IMR-90 (cell line): ENCODE results near the gene UBE2B. TPM values are rescaled to one million over a fixed set of nuclear protein-coding genes. Genes with fewer than 3 reads are reported as not detected.

Source experiments
- ATAC-seq: fragments of 200-7000 bp; cut with Tn5 transposase; 2 replicates; pipeline ENCODE4 v1.9.1; 2020; ENCODE audit warnings: low read depth, mild to moderate bottlenecking, moderate library complexity
- BruUV-seq: library from RNA; stranded (reverse); fragments of 400-500 nt; replicated peaks from 2 replicates; lab custom pipeline; 2021; lab: Mats Ljungman, UMichigan
- CTCF ChIA-PET: fragments of 300-600 bp; formaldehyde crosslinking; extraction: SDS; loops from one replicate; lab custom pipeline; 2021; ENCODE audit warnings: antibody characterized with exemption; lab: Yijun Ruan, JAX
- POLR2A ChIA-PET: fragments of 300-600 bp; sonication (Branson Sonifier 250); formaldehyde crosslinking; loops from one replicate; lab custom pipeline; 2022; ENCODE audit warnings: antibody characterized with exemption; ENCODE audit not compliant: unreplicated experiment; lab: Charles Lee
- DNase-seq: peaks from one replicate; pipeline ENCODE4 v3.0.0; 2013
- H2AFZ ChIP-seq: replicated peaks from 2 replicates; pipeline ENCODE3; 2013; ENCODE audit warnings: low read length, mild to moderate bottlenecking; ENCODE audit not compliant: poor library complexity
- H2AK5ac ChIP-seq: 2 replicates; pipeline ENCODE4 v1.6.1; 2013; ENCODE audit warnings: low read depth, low read length, inconsistent platforms
- H2AK9ac ChIP-seq: replicated peaks from 2 replicates; pipeline ENCODE3; 2013; ENCODE audit warnings: mild to moderate bottlenecking, low read depth, low read length, moderate library complexity; ENCODE audit not compliant: poor library complexity
- H2BK120ac ChIP-seq: 2 replicates; pipeline ENCODE4 v1.6.1; 2013; ENCODE audit warnings: low read depth, low read length, inconsistent platforms
- H2BK15ac ChIP-seq: 3 replicates; pipeline ENCODE4 v1.6.1; 2013; ENCODE audit warnings: low read depth, low read length, inconsistent platforms
- H2BK20ac ChIP-seq: 2 replicates; pipeline ENCODE4 v1.6.1; 2013; ENCODE audit warnings: low read depth, mild to moderate bottlenecking, inconsistent platforms, low read length, moderate library complexity
- H2BK5ac ChIP-seq: 2 replicates; pipeline ENCODE4 v1.6.1; 2013; ENCODE audit warnings: mild to moderate bottlenecking, low read depth, low read length, inconsistent platforms; ENCODE audit not compliant: poor library complexity, severe bottlenecking
- H3K14ac ChIP-seq: replicated peaks from 2 replicates; pipeline ENCODE4 v1.6.1; 2013; ENCODE audit warnings: low read depth, low read length, inconsistent platforms
- H3K18ac ChIP-seq: 2 replicates; pipeline ENCODE4 v1.6.1; 2013; ENCODE audit warnings: low read depth, low read length, control low read depth
- H3K23ac ChIP-seq: 2 replicates; pipeline ENCODE4 v1.6.1; 2013; ENCODE audit warnings: low read depth, low read length, inconsistent platforms
- H3K27ac ChIP-seq: 2 replicates; pipeline ENCODE4 v1.5.1; 2013; ENCODE audit warnings: mild to moderate bottlenecking, control low read depth, low read length; ENCODE audit not compliant: insufficient read depth
- H3K27me3 ChIP-seq: 2 replicates; pipeline ENCODE4 v1.6.1; 2013; ENCODE audit warnings: low read length; ENCODE audit not compliant: control insufficient read depth, insufficient read depth
- H3K36me3 ChIP-seq: 2 replicates; pipeline ENCODE4 v1.6.1; 2013; ENCODE audit warnings: low read length, mixed read lengths; ENCODE audit not compliant: control insufficient read depth, insufficient read depth
- H3K4ac ChIP-seq: 2 replicates; pipeline ENCODE4 v1.6.1; 2013; ENCODE audit warnings: low read depth, low read length, inconsistent platforms
- H3K4me1 ChIP-seq: 2 replicates; pipeline ENCODE4 v1.6.1; 2013; ENCODE audit warnings: low read length, mixed read lengths; ENCODE audit not compliant: control insufficient read depth, insufficient read depth
- H3K4me2 ChIP-seq: 2 replicates; pipeline ENCODE4 v1.6.1; 2013; ENCODE audit warnings: low read depth, mild to moderate bottlenecking, control low read depth, low read length, moderate library complexity
- H3K4me3 ChIP-seq: 2 replicates; pipeline ENCODE4 v1.5.1; 2013; ENCODE audit warnings: low read depth, mild to moderate bottlenecking, control low read depth, low read length, moderate library complexity; ENCODE audit not compliant: insufficient read depth
- H3K56ac ChIP-seq: 2 replicates; pipeline ENCODE4 v1.6.1; 2013; ENCODE audit warnings: low read length, inconsistent platforms; ENCODE audit not compliant: insufficient read depth; ENCODE audit errors: extremely low read depth
- H3K79me1 ChIP-seq, 2 experiments: 2 replicates each; pipeline ENCODE4 v1.6.1; 2013; ENCODE audit warnings: low read length in 2 of 2, inconsistent platforms in 1 of 2, low read depth in 1 of 2
- H3K9ac ChIP-seq: 2 replicates; pipeline ENCODE4 v1.6.1; 2013; ENCODE audit warnings: low read depth, low read length, control low read depth
- H3K9me1 ChIP-seq: 2 replicates; pipeline ENCODE4 v1.6.1; 2013; ENCODE audit warnings: low read length, inconsistent platforms; ENCODE audit not compliant: insufficient read depth
- H3K9me3 ChIP-seq: 2 replicates; pipeline ENCODE4 v1.6.1; 2013; ENCODE audit warnings: low read length; ENCODE audit not compliant: control insufficient read depth, insufficient read depth
- H4K20me1 ChIP-seq: 2 replicates; pipeline ENCODE4 v1.6.1; 2013; ENCODE audit warnings: low read length, inconsistent platforms; ENCODE audit not compliant: insufficient read depth
- H4K5ac ChIP-seq: 2 replicates; pipeline ENCODE4 v1.6.1; 2013; ENCODE audit warnings: mild to moderate bottlenecking, low read depth, low read length, control low read depth
- H4K8ac ChIP-seq, 2 experiments: 2 replicates each; pipeline ENCODE4 v1.6.1; 2013; ENCODE audit warnings: low read depth in 2 of 2, low read length in 2 of 2, control low read depth in 1 of 2, inconsistent platforms in 1 of 2
- H4K91ac ChIP-seq: 2 replicates; pipeline ENCODE4 v1.6.1; 2013; ENCODE audit warnings: low read depth, low read length, inconsistent platforms; ENCODE audit not compliant: insufficient read depth
- BHLHE40 ChIP-seq: fragments of 150-350 bp; IDR thresholded peaks from 2 replicates; pipeline ENCODE4 v1.6.1; 2016; ENCODE audit warnings: mild to moderate bottlenecking, low read depth, low read length
- CEBPB ChIP-seq: IDR thresholded peaks from 2 replicates; pipeline ENCODE4 v1.6.1; 2012; ENCODE audit warnings: low read depth, low read length, improper control_type of control experiment
- CHD1 ChIP-seq: IDR thresholded peaks from 2 replicates; pipeline ENCODE4 v1.6.1; 2012; ENCODE audit warnings: low read depth, low read length, improper control_type of control experiment
- FOS ChIP-seq: fragments of 150-350 bp; IDR thresholded peaks from 2 replicates; pipeline ENCODE4 v1.6.1; 2016; ENCODE audit warnings: low read depth, low read length
- MAFK ChIP-seq: IDR thresholded peaks from 2 replicates; pipeline ENCODE4 v1.6.1; 2012; ENCODE audit warnings: low read depth, low read length, improper control_type of control experiment
- MAZ ChIP-seq: IDR thresholded peaks from 2 replicates; pipeline ENCODE4 v1.6.1; 2012; ENCODE audit warnings: low read depth, mild to moderate bottlenecking, low read length, improper control_type of control experiment, moderate library complexity, borderline replicate concordance
- MXI1 ChIP-seq: IDR thresholded peaks from 2 replicates; pipeline ENCODE4 v1.6.1; 2012; ENCODE audit warnings: low read depth, mild to moderate bottlenecking, low read length, moderate library complexity, borderline replicate concordance
- NFE2L2 ChIP-seq: fragments of 150-350 bp; IDR thresholded peaks from 2 replicates; pipeline ENCODE4 v1.6.1; 2016; ENCODE audit warnings: low read depth, mild to moderate bottlenecking, low read length
- POLR2A ChIP-seq: IDR thresholded peaks from 2 replicates; pipeline ENCODE4 v1.6.1; 2012; ENCODE audit warnings: mild to moderate bottlenecking, low read depth, low read length
- RAD21 ChIP-seq: IDR thresholded peaks from 2 replicates; pipeline ENCODE4 v1.6.1; 2012; ENCODE audit warnings: low read length, improper control_type of control experiment
- RCOR1 ChIP-seq: IDR thresholded peaks from 2 replicates; pipeline ENCODE4 v1.6.1; 2012; ENCODE audit warnings: mild to moderate bottlenecking, low read length, improper control_type of control experiment; ENCODE audit not compliant: insufficient replicate concordance
- RFX5 ChIP-seq: IDR thresholded peaks from 2 replicates; pipeline ENCODE4 v1.8.0; 2012; ENCODE audit warnings: low read depth, mild to moderate bottlenecking, low read length, moderate library complexity
- SMC3 ChIP-seq: fragments of 150-350 bp; IDR thresholded peaks from 2 replicates; pipeline ENCODE4 v1.6.1; 2016; ENCODE audit warnings: low read depth, mild to moderate bottlenecking, antibody characterized with exemption, low read length, moderate library complexity
- dilution Hi-C: fragments of 300-500 bp; cut with HindIII; formaldehyde crosslinking; loops from one replicate; pipeline ENCODE4 v1.14.3; 2018; ENCODE audit warnings: low sequenced_read_pairs; ENCODE audit not compliant: unreplicated experiment
- in situ Hi-C: fragments of 300-500 bp; cut with MboI; formaldehyde crosslinking; loops from 3 replicates; pipeline ENCODE4 v1.14.3; 2019; ENCODE audit warnings: low sequenced_read_pairs, inconsistent platforms, mixed read lengths
- intact Hi-C: fragments of 100-400 bp; cut with micrococcal nuclease; formaldehyde crosslinking; loops from 2 replicates; pipeline ENCODE4 v1.10.0; 2022
- polyA plus RNA-seq, 3 experiments: library from polyadenylated mRNA; depleted of rRNA; stranded (reverse); fragments of >200 nt; gene quantifications; 2 replicates each; pipeline ENCODE4 v1.2.3, GENCODE V29; 2012; ENCODE audit warnings: low replicate concordance in 1 of 3
- total RNA-seq: library from RNA; depleted of rRNA; stranded (reverse); fragments of >200 nt; gene quantifications from 2 replicates; pipeline ENCODE4 v1.2.3, GENCODE V29; 2012
- TF ChIP-seq, protein P1 (sequence below): fragments of 150-350 bp; IDR thresholded peaks from 2 replicates; pipeline ENCODE4 v1.6.1; 2017; ENCODE audit warnings: mild to moderate bottlenecking, antibody characterized with exemption, low read length, low read depth
- TF ChIP-seq, protein P2 (sequence below): conservative IDR thresholded peaks from 2 replicates; pipeline ENCODE4 v1.5.1; 2012; ENCODE audit warnings: mild to moderate bottlenecking, low read depth, low read length, improper control_type of control experiment
- TF ChIP-seq, protein P3 (sequence below): fragments of 150-350 bp; IDR thresholded peaks from 2 replicates; pipeline ENCODE4 v1.6.1; 2016; ENCODE audit warnings: low read depth, mild to moderate bottlenecking, low read length, moderate library complexity, borderline replicate concordance

Gene UBE2B
- total and polyA plus RNA-seq, 2 of the 4 experiments (the other 2 are of a cell fraction), result 6.3 to 46.0 TPM

DNA sequence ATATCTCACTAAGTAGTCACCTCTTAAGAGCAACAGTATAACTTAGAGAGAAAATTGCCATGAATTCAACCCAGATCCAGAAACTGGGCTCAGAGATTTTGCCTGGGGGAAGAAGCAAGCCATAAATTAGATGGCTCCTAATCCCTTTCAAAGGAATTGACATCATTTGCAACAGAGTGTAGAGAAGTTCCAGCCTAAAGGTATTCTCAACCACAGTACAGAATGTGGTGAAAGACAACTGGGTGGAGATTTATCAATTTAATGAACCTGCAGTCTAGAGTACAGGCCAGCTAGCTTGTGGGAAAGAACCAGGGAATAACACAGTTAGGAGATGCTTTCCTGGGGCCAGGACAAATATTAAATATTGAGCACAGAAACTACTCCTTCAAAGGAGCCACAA, 44.0 kb upstream of the UBE2B start:
- intact Hi-C loops (no loop called here), dilution Hi-C loops (no loop called here), in situ Hi-C loops (no loop called here)
- CTCF ChIA-PET, result no interaction called here
- no peak overlapping the region for H2AK9ac ChIP-seq
- H3K4me1 ChIP-seq, result no peaks in the 10 kb centered on the region
- no peak overlapping the region for H2BK120ac ChIP-seq
- no peak for TF ChIP-seq MXI1
- TF ChIP-seq POLR2A, result no peak
- no peak for TF ChIP-seq MAZ
- no peak for TF ChIP-seq RCOR1
- TF ChIP-seq RFX5, result no peak
- no peak for TF ChIP-seq MAFK
- TF ChIP-seq, protein P1, sequence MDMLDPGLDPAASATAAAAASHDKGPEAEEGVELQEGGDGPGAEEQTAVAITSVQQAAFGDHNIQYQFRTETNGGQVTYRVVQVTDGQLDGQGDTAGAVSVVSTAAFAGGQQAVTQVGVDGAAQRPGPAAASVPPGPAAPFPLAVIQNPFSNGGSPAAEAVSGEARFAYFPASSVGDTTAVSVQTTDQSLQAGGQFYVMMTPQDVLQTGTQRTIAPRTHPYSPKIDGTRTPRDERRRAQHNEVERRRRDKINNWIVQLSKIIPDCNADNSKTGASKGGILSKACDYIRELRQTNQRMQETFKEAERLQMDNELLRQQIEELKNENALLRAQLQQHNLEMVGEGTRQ, result no peak
- TF ChIP-seq FOS, result no peak
- TF ChIP-seq SMC3, result no peak
- TF ChIP-seq CHD1, result no peak
- TF ChIP-seq, protein P2, sequence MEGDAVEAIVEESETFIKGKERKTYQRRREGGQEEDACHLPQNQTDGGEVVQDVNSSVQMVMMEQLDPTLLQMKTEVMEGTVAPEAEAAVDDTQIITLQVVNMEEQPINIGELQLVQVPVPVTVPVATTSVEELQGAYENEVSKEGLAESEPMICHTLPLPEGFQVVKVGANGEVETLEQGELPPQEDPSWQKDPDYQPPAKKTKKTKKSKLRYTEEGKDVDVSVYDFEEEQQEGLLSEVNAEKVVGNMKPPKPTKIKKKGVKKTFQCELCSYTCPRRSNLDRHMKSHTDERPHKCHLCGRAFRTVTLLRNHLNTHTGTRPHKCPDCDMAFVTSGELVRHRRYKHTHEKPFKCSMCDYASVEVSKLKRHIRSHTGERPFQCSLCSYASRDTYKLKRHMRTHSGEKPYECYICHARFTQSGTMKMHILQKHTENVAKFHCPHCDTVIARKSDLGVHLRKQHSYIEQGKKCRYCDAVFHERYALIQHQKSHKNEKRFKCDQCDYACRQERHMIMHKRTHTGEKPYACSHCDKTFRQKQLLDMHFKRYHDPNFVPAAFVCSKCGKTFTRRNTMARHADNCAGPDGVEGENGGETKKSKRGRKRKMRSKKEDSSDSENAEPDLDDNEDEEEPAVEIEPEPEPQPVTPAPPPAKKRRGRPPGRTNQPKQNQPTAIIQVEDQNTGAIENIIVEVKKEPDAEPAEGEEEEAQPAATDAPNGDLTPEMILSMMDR, result no peak
- no peak for TF ChIP-seq NFE2L2
- TF ChIP-seq, protein P3, sequence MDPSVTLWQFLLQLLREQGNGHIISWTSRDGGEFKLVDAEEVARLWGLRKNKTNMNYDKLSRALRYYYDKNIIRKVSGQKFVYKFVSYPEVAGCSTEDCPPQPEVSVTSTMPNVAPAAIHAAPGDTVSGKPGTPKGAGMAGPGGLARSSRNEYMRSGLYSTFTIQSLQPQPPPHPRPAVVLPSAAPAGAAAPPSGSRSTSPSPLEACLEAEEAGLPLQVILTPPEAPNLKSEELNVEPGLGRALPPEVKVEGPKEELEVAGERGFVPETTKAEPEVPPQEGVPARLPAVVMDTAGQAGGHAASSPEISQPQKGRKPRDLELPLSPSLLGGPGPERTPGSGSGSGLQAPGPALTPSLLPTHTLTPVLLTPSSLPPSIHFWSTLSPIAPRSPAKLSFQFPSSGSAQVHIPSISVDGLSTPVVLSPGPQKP, result no peak
- no peak for TF ChIP-seq CEBPB
- TF ChIP-seq BHLHE40, result no peak
- no peak for TF ChIP-seq RAD21
- no peak overlapping the region for H4K5ac ChIP-seq
- H3K4me2 ChIP-seq, result no peak overlapping the region
- H3K56ac ChIP-seq, result no peak overlapping the region
- H3K23ac ChIP-seq, result no peak overlapping the region
- no peaks in the 10 kb centered on the region for H3K27me3 ChIP-seq
- H4K8ac ChIP-seq, result no peak overlapping the region
- no peak overlapping the region for H3K4ac ChIP-seq
- no peak overlapping the region for H3K4me3 ChIP-seq
- no peaks in the 10 kb centered on the region for H3K9me1 ChIP-seq
- peaks cover 13% of the 10 kb centered on the region for H3K9me3 ChIP-seq
- no peak overlapping the region for H3K27ac ChIP-seq
- H2AFZ ChIP-seq, result no peak overlapping the region
- no peaks in the 10 kb centered on the region for H4K20me1 ChIP-seq
- no peak overlapping the region for H2BK15ac ChIP-seq
- no peak for ATAC-seq
- no peaks in the 10 kb centered on the region for H3K79me1 ChIP-seq
- H2AK5ac ChIP-seq, result no peak overlapping the region
- no peak overlapping the region for H4K91ac ChIP-seq
- POLR2A ChIA-PET, result no interaction called here
- H2BK20ac ChIP-seq, result no peak overlapping the region
- H3K18ac ChIP-seq, result no peak overlapping the region
- H3K9ac ChIP-seq, result no peak overlapping the region
- no peaks in the 10 kb centered on the region for H3K36me3 ChIP-seq
- BruUV-seq, result no TSS peak
- H2BK5ac ChIP-seq, result no peak overlapping the region
- H3K14ac ChIP-seq, result no peak overlapping the region
- no peak for DNase-seq
